ENCODE data around the gene CYP2R1.

The CYP2R1 gene

DNA sequence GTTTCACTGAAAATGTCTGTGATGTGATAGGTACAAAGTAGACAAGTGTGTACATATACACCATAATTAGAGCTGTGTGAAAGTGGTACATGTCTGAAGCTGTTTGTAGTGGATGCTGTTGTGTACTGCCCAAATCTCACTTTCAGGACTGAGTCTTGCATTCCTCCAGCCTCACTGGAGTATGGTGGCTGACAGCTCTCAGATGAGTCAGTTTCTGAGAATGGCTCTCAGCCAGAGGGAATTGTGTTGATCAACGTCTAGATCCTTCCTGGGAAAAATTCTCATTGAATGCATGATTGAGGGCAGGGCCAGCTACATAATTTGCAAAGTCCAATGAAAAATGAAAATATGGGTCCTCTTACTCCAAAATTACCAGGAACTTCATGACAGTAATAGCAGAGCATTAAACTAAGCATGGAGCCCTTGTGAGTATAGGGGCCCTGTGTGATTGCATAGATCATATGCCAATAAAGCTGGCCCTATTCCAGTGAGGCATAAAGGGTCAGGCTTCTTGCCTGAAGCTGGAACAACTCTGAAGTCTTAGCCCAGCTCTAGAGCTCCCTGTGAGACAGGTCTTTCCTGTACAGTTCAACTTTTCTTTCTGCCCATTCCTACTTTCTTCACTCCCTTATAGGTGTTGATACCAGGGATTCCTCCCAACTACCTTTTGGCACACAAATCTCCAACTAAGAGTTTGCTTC, 10.8 kb upstream of the CYP2R1 start:
- Histone ChIP-seq H3K9me3 (no peaks in the 10 kb centered on the region), H3K4me1 (peaks cover 0 to 14% (median 14%) of the 10 kb centered on the region in 4 donors), H3K4me3 (no peak overlapping the region), H3K27ac (no peak overlapping the region), H3K36me3 (no peaks in the 10 kb centered on the region), H3K27me3 (no peaks in the 10 kb centered on the region)
- intact Hi-C loops (cut with DNase I; ENCODE audit: low total_unique reads), result no loop called here
- TF ChIP-seq, protein P1, sequence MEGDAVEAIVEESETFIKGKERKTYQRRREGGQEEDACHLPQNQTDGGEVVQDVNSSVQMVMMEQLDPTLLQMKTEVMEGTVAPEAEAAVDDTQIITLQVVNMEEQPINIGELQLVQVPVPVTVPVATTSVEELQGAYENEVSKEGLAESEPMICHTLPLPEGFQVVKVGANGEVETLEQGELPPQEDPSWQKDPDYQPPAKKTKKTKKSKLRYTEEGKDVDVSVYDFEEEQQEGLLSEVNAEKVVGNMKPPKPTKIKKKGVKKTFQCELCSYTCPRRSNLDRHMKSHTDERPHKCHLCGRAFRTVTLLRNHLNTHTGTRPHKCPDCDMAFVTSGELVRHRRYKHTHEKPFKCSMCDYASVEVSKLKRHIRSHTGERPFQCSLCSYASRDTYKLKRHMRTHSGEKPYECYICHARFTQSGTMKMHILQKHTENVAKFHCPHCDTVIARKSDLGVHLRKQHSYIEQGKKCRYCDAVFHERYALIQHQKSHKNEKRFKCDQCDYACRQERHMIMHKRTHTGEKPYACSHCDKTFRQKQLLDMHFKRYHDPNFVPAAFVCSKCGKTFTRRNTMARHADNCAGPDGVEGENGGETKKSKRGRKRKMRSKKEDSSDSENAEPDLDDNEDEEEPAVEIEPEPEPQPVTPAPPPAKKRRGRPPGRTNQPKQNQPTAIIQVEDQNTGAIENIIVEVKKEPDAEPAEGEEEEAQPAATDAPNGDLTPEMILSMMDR (IDR thresholded peaks at IDR 0.05), result no peak
- DNase-seq, result no peak

DNA sequence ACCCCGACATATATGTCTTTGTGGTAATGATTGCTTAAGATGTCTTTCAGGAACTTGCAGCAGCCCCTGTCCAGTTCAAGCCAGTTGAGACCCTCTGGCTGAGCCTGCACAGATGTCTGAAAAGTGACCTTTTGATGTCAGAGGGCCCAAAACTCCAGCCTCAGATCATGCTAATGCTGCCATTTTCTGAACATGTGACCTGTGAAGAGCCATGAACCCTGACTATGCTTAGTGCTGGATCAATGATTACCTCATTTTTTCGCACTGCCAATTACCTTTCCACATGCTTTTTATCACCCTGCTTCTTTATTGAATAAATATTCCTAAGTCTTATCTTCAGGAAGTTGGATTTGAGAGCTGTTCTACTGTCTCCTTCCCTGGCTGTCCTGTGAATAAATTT, 6.9 kb upstream of the CYP2R1 start:
- no peaks in the 10 kb centered on the region for H3K9me3 ChIP-seq
- DNase-seq, result no peak
- H3K4me3 ChIP-seq, result no peak overlapping the region
- TF ChIP-seq, protein P1 (IDR thresholded peaks at IDR 0.05), result no peak
- intact Hi-C loops (cut with DNase I; ENCODE audit: low total_unique reads), result loop anchor here (5.0 kb wide), 1 partner anchor 377 kb away; the partner anchor contains the start of gene PSMA1
- no peaks in the 10 kb centered on the region for H3K36me3 ChIP-seq
- no peaks in the 10 kb centered on the region for H3K27me3 ChIP-seq
- no peaks in the 10 kb centered on the region for H3K4me1 ChIP-seq
- H3K27ac ChIP-seq, result no peak overlapping the region

DNA sequence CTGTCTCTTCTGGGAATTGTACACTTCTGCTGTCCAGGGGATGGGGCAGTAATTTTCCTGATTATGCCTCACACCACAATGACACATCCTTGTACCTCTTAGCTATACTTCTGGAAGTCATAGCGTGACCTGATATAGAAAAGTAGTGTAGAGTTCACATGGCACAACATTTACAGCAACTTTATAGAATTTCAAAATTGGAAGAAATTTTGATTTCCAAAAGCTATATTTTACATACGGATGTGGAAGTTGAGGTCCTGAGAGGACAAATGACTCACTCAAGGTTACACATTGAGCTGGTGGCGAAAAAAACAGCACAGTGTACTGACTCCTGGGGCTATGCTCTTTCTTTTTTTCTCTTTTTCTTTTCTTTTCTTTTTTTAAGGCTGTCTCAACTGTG, 6.3 kb upstream of the CYP2R1 start:
- intact Hi-C loops (cut with DNase I; ENCODE audit: low total_unique reads), result loop anchor here (5.0 kb wide), 1 partner anchor 376 kb away; the partner anchor contains the start of gene PSMA1
- DNase-seq, result no peak
- H3K27ac ChIP-seq, result no peak overlapping the region

DNA sequence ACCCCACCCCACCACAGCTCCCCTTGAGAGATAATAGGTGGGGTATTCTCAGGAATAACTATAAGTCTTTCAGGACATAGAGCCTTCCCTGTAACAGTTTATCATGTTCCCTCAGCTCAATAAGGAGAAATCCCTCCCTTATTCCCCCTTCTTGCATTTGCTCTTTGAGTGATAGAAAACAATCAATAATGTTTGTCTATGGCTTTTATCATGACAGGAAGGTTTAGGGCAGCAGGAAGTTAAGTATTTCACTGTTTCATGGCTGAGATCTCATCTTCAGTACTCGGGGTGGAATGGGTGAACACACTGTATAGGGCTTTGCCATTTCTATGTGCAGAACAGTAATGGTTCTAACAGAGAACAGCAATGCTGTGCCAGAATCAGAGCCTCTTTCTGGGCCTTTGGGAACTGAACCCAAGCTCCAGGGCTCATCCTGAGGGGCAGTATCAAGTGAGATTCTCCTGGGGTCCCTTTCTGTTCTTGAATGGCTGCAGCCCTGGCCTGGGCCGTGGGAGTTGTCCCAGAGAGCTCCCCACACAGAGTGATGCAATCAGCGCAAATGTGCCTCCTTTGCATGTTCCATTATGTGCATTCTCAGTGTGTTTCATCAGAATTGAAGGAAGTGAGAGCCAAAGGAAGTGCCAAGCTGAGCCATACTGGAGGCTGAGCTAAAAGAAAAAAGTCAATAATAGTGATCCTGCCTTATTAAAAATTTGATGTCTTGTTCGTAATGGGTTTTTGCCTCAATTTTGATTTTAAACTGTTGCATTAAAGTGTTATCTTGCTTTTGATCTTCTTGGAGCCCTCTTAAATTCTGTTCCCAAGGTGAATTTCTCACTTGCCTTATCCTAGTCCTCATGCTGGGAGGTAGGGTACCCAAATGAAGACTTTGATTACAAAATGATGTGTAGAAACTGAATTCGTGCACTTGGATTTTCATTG, 2.9 kb upstream of the CYP2R1 start:
- Histone ChIP-seq H3K9me3 (no peaks in the 10 kb centered on the region), H3K4me3 (no peak overlapping the region), H3K4me1 (peaks cover 0 to 10% (median 7%) of the 10 kb centered on the region in 4 donors), H3K36me3 (no peaks in the 10 kb centered on the region), H3K27me3 (no peaks in the 10 kb centered on the region), H3K27ac (no peak overlapping the region)
- peak; percentile 67 to 70 for DNase-seq
- intact Hi-C loops (cut with DNase I; ENCODE audit: low total_unique reads), result loop anchor here (5.0 kb wide), 1 partner anchor 373 kb away; the partner anchor contains the start of gene PSMA1
- TF ChIP-seq, protein P1 (IDR thresholded peaks at IDR 0.05), result no peak

More for the DNA sequence above, 6.3 kb upstream of the CYP2R1 start:
- Histone ChIP-seq H3K4me3 (no peak overlapping the region), H3K36me3 (no peaks in the 10 kb centered on the region), H3K27me3 (no peaks in the 10 kb centered on the region), H3K4me1 (no peaks in the 10 kb centered on the region), H3K9me3 (no peaks in the 10 kb centered on the region)
- TF ChIP-seq, protein P1 (IDR thresholded peaks at IDR 0.05), result no peak

DNA sequence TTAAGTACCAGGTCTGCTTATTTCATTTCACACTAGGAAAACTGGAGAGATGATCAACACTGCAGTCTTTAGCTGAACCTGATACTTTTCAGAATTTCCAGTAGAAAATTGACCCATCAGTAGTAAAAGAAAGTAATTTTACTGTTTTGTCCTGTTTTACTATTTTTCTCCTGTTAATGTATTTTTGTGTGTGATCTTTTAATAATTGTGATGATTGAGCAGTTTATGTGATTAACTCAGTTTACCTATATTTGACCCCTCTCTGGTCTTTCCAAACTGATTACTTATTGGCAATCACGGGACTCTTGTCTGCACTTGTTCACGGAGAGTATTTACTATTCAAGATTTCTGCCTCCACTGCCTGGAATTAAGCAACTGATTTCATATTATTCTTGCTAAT, 546 bp upstream of the CYP2R1 start:
- TF ChIP-seq, protein P1 (IDR thresholded peaks at IDR 0.05), result no peak
- DNase-seq, result no peak
- no peaks in the 10 kb centered on the region for H3K36me3 ChIP-seq
- intact Hi-C loops (cut with DNase I; ENCODE audit: low total_unique reads), result no loop called here
- H3K27ac ChIP-seq, result peak overlapping the region; percentile 86 to 91
- peak overlapping the region; percentile 70 to 72 for H3K4me3 ChIP-seq
- H3K4me1 ChIP-seq, result peaks cover 0 to 27% (median 10%) of the 10 kb centered on the region in 4 donors
- no peaks in the 10 kb centered on the region for H3K27me3 ChIP-seq
- H3K9me3 ChIP-seq, result no peaks in the 10 kb centered on the region
